WERI-Rb-1 (cell line): ENCODE results near the gene SLC35F4.

Experiments
- DNase-seq: peaks from one replicate; pipeline ENCODE4 v3.0.0-alpha.2; 2020
- H3K27ac ChIP-seq: fragments of 250-450 bp; sonication (Bioruptor Pico); 2 replicates; pipeline ENCODE4 v1.5.1; 2020; ENCODE audit warnings: mild to moderate bottlenecking, moderate library complexity
- H3K27me3 ChIP-seq: fragments of 250-450 bp; sonication (Bioruptor Pico); 2 replicates; pipeline ENCODE4 v1.5.1; 2021; ENCODE audit warnings: mild to moderate bottlenecking, low read depth, moderate library complexity; ENCODE audit not compliant: insufficient read depth, severe bottlenecking
- H3K36me3 ChIP-seq: fragments of 250-450 bp; sonication (Bioruptor Pico); 2 replicates; pipeline ENCODE4 v1.5.1; 2020; ENCODE audit warnings: mild to moderate bottlenecking, moderate library complexity
- H3K4me3 ChIP-seq: 2 replicates; pipeline ENCODE4 v1.5.1; 2011; ENCODE audit warnings: low read depth, mild to moderate bottlenecking, control low read depth, low read length
- H3K9me3 ChIP-seq: fragments of 250-450 bp; sonication (Bioruptor Pico); 2 replicates; pipeline ENCODE4 v1.5.1; 2021; ENCODE audit warnings: mild to moderate bottlenecking, moderate library complexity; ENCODE audit not compliant: severe bottlenecking
- CTCF ChIP-seq: IDR thresholded peaks from 2 replicates; pipeline ENCODE4 v1.5.1; 2011; ENCODE audit warnings: low read depth, mild to moderate bottlenecking, control low read depth, inconsistent platforms, low read length

The SLC35F4 gene

GRCh38 chr14:57796556-57796955, 69.3 kb downstream of the SLC35F4 start:
- Histone ChIP-seq H3K27me3 (no peaks in the 10 kb centered on the region), H3K27ac (no peak overlapping the region), H3K9me3 (peaks cover 2% of the 10 kb centered on the region), H3K36me3 (no peaks in the 10 kb centered on the region), H3K4me3 (no peak overlapping the region)
- DNase-seq = no peak
- TF ChIP-seq CTCF = no peak

DNA sequence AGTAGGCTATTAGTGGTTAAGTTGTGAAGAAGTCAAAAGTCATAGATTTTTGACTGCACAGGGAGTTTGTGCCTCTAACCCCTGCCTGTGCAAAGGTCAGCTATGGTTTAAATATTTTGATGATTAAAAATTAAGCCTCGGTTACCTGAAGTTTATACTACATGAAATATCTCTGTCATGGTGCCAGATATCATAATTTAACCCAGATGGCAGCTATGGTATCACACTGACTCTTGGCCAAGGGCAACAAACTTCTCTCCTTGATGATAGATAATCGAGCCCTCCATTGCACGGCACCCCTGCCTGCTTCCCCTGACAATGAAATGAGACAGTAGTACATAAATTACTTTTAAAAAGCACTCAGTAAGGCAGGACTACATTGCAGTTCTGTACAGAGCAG, 80.8 kb downstream of the SLC35F4 start:
- Histone ChIP-seq H3K36me3 (no peaks in the 10 kb centered on the region), H3K9me3 (peaks cover 13% of the 10 kb centered on the region), H3K4me3 (no peak overlapping the region), H3K27me3 (no peaks in the 10 kb centered on the region), H3K27ac (no peak overlapping the region)
- no peak for TF ChIP-seq CTCF
- no peak for DNase-seq

DNA sequence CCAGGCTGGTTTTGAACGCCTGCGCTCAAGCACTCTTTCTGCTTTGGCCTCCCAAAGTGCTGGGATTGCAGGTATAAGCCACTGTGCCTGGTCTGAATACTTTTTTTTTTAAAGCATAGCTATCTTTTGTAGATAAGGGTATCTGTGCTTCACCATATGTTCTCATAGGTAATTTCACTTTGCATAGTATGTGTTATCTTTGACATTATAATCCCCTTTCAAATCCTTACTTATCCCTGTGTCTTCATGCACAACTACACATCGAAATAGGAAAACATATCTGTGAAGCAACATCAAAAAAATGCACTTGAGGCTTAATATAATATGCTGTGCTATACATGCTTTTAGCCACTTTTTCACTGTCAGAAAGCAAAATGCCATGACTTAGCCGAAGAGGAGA, 94.1 kb downstream of the SLC35F4 start:
- TF ChIP-seq CTCF = no peak
- H3K9me3 ChIP-seq = no peaks in the 10 kb centered on the region
- no peak overlapping the region for H3K4me3 ChIP-seq
- H3K27me3 ChIP-seq = no peaks in the 10 kb centered on the region
- no peak for DNase-seq
- no peaks in the 10 kb centered on the region for H3K36me3 ChIP-seq
- no peak overlapping the region for H3K27ac ChIP-seq

- Histone ChIP-seq H3K36me3 (no peaks in the 10 kb centered on the region), H3K4me3 (no peak overlapping the region), H3K9me3 (no peaks in the 10 kb centered on the region), H3K27me3 (no peaks in the 10 kb centered on the region), H3K27ac (no peak overlapping the region)
- no peak for TF ChIP-seq CTCF
- DNase-seq = no peak
Measured at GRCh38 chr14:57769863-57770523, 95.9 kb downstream of the SLC35F4 start.

GRCh38 chr14:57761800-57762199, 104.1 kb downstream of the SLC35F4 start:
- no peaks in the 10 kb centered on the region for H3K27me3 ChIP-seq
- no peaks in the 10 kb centered on the region for H3K36me3 ChIP-seq
- TF ChIP-seq CTCF = no peak
- DNase-seq = no peak
- H3K27ac ChIP-seq = no peak overlapping the region
- H3K4me3 ChIP-seq = no peak overlapping the region
- H3K9me3 ChIP-seq = no peaks in the 10 kb centered on the region

DNA sequence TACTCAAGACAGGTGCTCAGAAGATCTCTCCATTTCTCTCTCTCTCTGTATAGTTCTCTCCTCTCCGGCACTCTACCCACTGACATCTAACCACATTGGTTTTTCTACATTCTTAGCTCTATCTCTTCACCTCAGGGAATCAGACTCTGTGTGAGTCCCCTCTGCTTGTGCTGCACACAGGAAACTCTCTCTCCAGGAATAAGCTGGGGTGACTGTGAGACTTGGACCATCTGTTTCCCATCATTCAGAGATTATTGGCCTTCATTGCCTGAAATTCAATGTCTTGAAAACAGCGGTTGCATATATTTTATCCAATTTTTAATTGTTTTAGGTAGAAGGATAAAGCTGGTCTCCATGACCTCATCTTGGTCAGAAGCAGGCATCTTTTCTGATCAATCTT, 105.0 kb downstream of the SLC35F4 start:
- TF ChIP-seq CTCF = no peak
- Histone ChIP-seq H3K36me3 (no peaks in the 10 kb centered on the region), H3K27ac (no peak overlapping the region), H3K27me3 (no peaks in the 10 kb centered on the region), H3K4me3 (no peak overlapping the region), H3K9me3 (no peaks in the 10 kb centered on the region)
- DNase-seq = peak; percentile 25
